H9 (cell line): ENCODE data around the gene IRAK1. TPM values are rescaled to one million over a fixed set of nuclear protein-coding genes. Genes with fewer than 3 reads are reported as not detected.

Experiments
- DNase-seq: peaks from one replicate; pipeline ENCODE4 v3.0.0-alpha.2; 2017
- H2AFZ ChIP-seq: one replicate; pipeline ENCODE4 v1.6.1; 2013; ENCODE audit warnings: mild to moderate bottlenecking, low read length, control low read depth, moderate library complexity
- H2AK5ac ChIP-seq: 2 replicates; pipeline ENCODE4 v1.6.1; 2013; ENCODE audit warnings: low read length, control low read depth, mixed read lengths; ENCODE audit not compliant: insufficient read length
- H2BK120ac ChIP-seq: one replicate; pipeline ENCODE4 v1.6.1; 2013; ENCODE audit warnings: low read depth, mild to moderate bottlenecking, low read length, control low read depth, inconsistent platforms; ENCODE audit not compliant: poor library complexity, severe bottlenecking
- H2BK12ac ChIP-seq: 2 replicates; pipeline ENCODE4 v1.6.1; 2013; ENCODE audit warnings: low read length, control low read depth, mixed read lengths, low read depth; ENCODE audit not compliant: insufficient read length
- H2BK15ac ChIP-seq: 2 replicates; pipeline ENCODE4 v1.6.1; 2013; ENCODE audit warnings: low read depth, low read length, control low read depth
- H2BK20ac ChIP-seq: one replicate; pipeline ENCODE4 v1.6.1; 2013; ENCODE audit warnings: low read depth, mild to moderate bottlenecking, low read length, control low read depth, inconsistent platforms; ENCODE audit not compliant: poor library complexity, severe bottlenecking
- H2BK5ac ChIP-seq: 2 replicates; pipeline ENCODE4 v1.6.1; 2013; ENCODE audit warnings: low read length, control low read depth, mixed read lengths; ENCODE audit not compliant: insufficient read length
- H3K14ac ChIP-seq: 2 replicates; pipeline ENCODE4 v1.6.1; 2013; ENCODE audit warnings: low read length, control low read depth; ENCODE audit not compliant: insufficient read depth
- H3K18ac ChIP-seq: 2 replicates; pipeline ENCODE4 v1.6.1; 2013; ENCODE audit warnings: low read depth, mild to moderate bottlenecking, mixed read lengths, low read length, control low read depth; ENCODE audit not compliant: insufficient read length
- H3K23ac ChIP-seq: 2 replicates; pipeline ENCODE4 v1.6.1; 2013; ENCODE audit warnings: low read length, control low read depth, mixed read lengths, low read depth; ENCODE audit not compliant: insufficient read length
- H3K23me2 ChIP-seq: 2 replicates; pipeline ENCODE4 v1.6.1; 2013; ENCODE audit warnings: low read depth, mild to moderate bottlenecking, mixed read lengths, low read length, control low read depth; ENCODE audit not compliant: insufficient read length, poor library complexity, severe bottlenecking
- H3K27ac ChIP-seq: 2 replicates; pipeline ENCODE4 v1.5.1; 2013; ENCODE audit warnings: low read length, control low read depth, mixed read lengths, low read depth; ENCODE audit not compliant: insufficient read length
- H3K27me3 ChIP-seq: 2 replicates; pipeline ENCODE4 v1.6.1; 2013; ENCODE audit warnings: low read length, control low read depth, inconsistent platforms; ENCODE audit not compliant: insufficient read depth
- H3K4ac ChIP-seq: 2 replicates; pipeline ENCODE4 v1.6.1; 2013; ENCODE audit warnings: low read depth, mild to moderate bottlenecking, control low read depth, inconsistent platforms, low read length, moderate library complexity
- H3K4me1 ChIP-seq: 2 replicates; pipeline ENCODE4 v1.6.1; 2013; ENCODE audit warnings: low read length, control low read depth, inconsistent platforms; ENCODE audit not compliant: insufficient read depth
- H3K4me2 ChIP-seq: 2 replicates; pipeline ENCODE4 v1.6.1; 2013; ENCODE audit warnings: low read length, control low read depth, mixed read lengths; ENCODE audit not compliant: insufficient read length, insufficient read depth
- H3K56ac ChIP-seq: 2 replicates; pipeline ENCODE4 v1.6.1; 2013; ENCODE audit warnings: low read depth, mild to moderate bottlenecking, mixed read lengths, low read length, control low read depth; ENCODE audit not compliant: insufficient read length
- H3K79me1 ChIP-seq: 2 replicates; pipeline ENCODE4 v1.6.1; 2013; ENCODE audit warnings: low read depth, mild to moderate bottlenecking, moderate library complexity, low read length, control low read depth, inconsistent platforms; ENCODE audit not compliant: insufficient read depth, poor library complexity, severe bottlenecking
- H3K79me2 ChIP-seq: 2 replicates; pipeline ENCODE4 v1.6.1; 2013; ENCODE audit warnings: low read length, control low read depth, inconsistent platforms; ENCODE audit not compliant: insufficient read depth
- H3K9ac ChIP-seq: 2 replicates; pipeline ENCODE4 v1.6.1; 2013; ENCODE audit warnings: low read length, control low read depth, mixed read lengths; ENCODE audit not compliant: insufficient read length; ENCODE audit errors: extremely low read depth
- H3K9me3 ChIP-seq: one replicate; pipeline ENCODE4 v1.6.1; 2013; ENCODE audit warnings: low read depth, low read length, inconsistent platforms; ENCODE audit not compliant: control insufficient read depth
- H3T11ph ChIP-seq: one replicate; pipeline ENCODE4 v1.6.1; 2013; ENCODE audit warnings: mild to moderate bottlenecking, low read length, control low read depth, inconsistent platforms
- H4K20me1 ChIP-seq: one replicate; pipeline ENCODE4 v1.6.1; 2013; ENCODE audit not compliant: control insufficient read depth, insufficient read length, insufficient read depth
- H4K5ac ChIP-seq: 2 replicates; pipeline ENCODE4 v1.6.1; 2013; ENCODE audit warnings: low read depth, mild to moderate bottlenecking, mixed read lengths, low read length, control low read depth; ENCODE audit not compliant: insufficient read length
- H4K8ac ChIP-seq: replicated peaks from 2 replicates; pipeline ENCODE4 v1.6.1; 2013; ENCODE audit warnings: low read length, control low read depth, mixed read lengths, low read depth; ENCODE audit not compliant: insufficient read length
- H4K91ac ChIP-seq: 2 replicates; pipeline ENCODE4 v1.6.1; 2013; ENCODE audit warnings: low read depth, mild to moderate bottlenecking, moderate library complexity, mixed read lengths, low read length, control low read depth; ENCODE audit not compliant: insufficient read length
- H3K27ac Mint-ChIP-seq, 3 experiments: 2 replicates in 2 of 3; 3 replicates in 1 of 3; pipeline ENCODE4 v1.8.0; 2020 to 2021; ENCODE audit warnings: mixed read lengths in 3 of 3, mild to moderate bottlenecking in 1 of 3, moderate library complexity in 1 of 3
- H3K27me3 Mint-ChIP-seq: 2 replicates; pipeline ENCODE4 v1.8.0; 2021; ENCODE audit warnings: low read depth, mild to moderate bottlenecking, moderate library complexity, mixed read lengths
- H3K36me3 Mint-ChIP-seq, 3 experiments: 2 replicates in 2 of 3; 3 replicates in 1 of 3; pipeline ENCODE4 v1.8.0; 2020 to 2021; ENCODE audit warnings: low read depth in 3 of 3, mixed read lengths in 3 of 3; ENCODE audit not compliant: insufficient read depth in 1 of 3
- H3K4me1 Mint-ChIP-seq, 2 experiments: 2 replicates each; pipeline ENCODE4 v1.8.0; 2020; ENCODE audit warnings: mixed read lengths in 2 of 2
- H3K4me3 Mint-ChIP-seq, 2 experiments: 2 replicates in 1 of 2; 3 replicates in 1 of 2; pipeline ENCODE4 v1.8.0; 2020 to 2021; ENCODE audit warnings: mild to moderate bottlenecking in 2 of 2, mixed read lengths in 2 of 2, moderate library complexity in 1 of 2
- H3K9me3 Mint-ChIP-seq, 2 experiments: 2 replicates in 1 of 2; 3 replicates in 1 of 2; pipeline ENCODE4 v1.8.0; 2020; ENCODE audit warnings: mild to moderate bottlenecking in 2 of 2, mixed read lengths in 2 of 2, moderate library complexity in 1 of 2
- CTCF ChIP-seq: fragments of 200-600 bp; sonication (generic); conservative IDR thresholded peaks from 3 replicates; pipeline ENCODE4 v1.8.0; 2021; ENCODE audit warnings: antibody characterized with exemption, mild to moderate bottlenecking
- WGBS: extraction: QIAGEN DNeasy Blood & Tissue Kit; methylation state at CpG from one replicate; pipeline ENCODE4 v1.1.7; 2013; ENCODE audit warnings: missing lambda C conversion rate, low lambda C conversion rate, mixed read lengths; ENCODE audit not compliant: insufficient read length; ENCODE audit errors: extremely low coverage; 5-methylcytosine and 5-hydroxymethylcytosine counted together
- total RNA-seq: library from RNA; stranded (reverse); gene quantifications from 2 replicates; pipeline ENCODE4 v1.2.1, GENCODE V29; 2021

IRAK1 gene
- total RNA-seq, 1 experiment from 2014 or later: 98.4 TPM

GRCh38 chrX:154063234-154063633, 43.5 kb upstream of the IRAK1 start:
- H3K4ac ChIP-seq: no peak overlapping the region
- no peak overlapping the region for H3K23ac ChIP-seq
- no peaks in the 10 kb centered on the region for H3K27me3 ChIP-seq
- H2BK120ac ChIP-seq: no peak overlapping the region
- WGBS: no CpG with 5 or more reads among the region's 4 CpGs
- TF ChIP-seq CTCF: no peak
- H2AK5ac ChIP-seq: no peak overlapping the region
- no peak overlapping the region for H4K91ac ChIP-seq
- H3K14ac ChIP-seq: no peak overlapping the region
- no peak overlapping the region for H3K9ac ChIP-seq
- no peaks in the 10 kb centered on the region for H3K79me1 ChIP-seq
- no peak overlapping the region for H2BK20ac ChIP-seq
- DNase-seq: no peak
- H4K8ac ChIP-seq: no peak overlapping the region
- peaks cover 42% of the 10 kb centered on the region for H3K9me3 ChIP-seq
- no peak overlapping the region for H2BK5ac ChIP-seq
- H3K4me1 ChIP-seq: no peaks in the 10 kb centered on the region
- no peak overlapping the region for H3K4me2 ChIP-seq
- H4K20me1 ChIP-seq: no peaks in the 10 kb centered on the region
- no peak overlapping the region for H3K4me3 Mint-ChIP-seq
- H2AFZ ChIP-seq: no peak overlapping the region
- H3T11ph ChIP-seq: no peak overlapping the region
- H2BK15ac ChIP-seq: no peak overlapping the region
- H3K27me3 Mint-ChIP-seq: peaks cover 4% of the 10 kb centered on the region; the same call in 1 of the 2 replicates
- H3K36me3 Mint-ChIP-seq: peaks cover 12 to 29% (median 14%) of the 10 kb centered on the region in 3 experiments
- no peak overlapping the region for H4K5ac ChIP-seq
- no peak overlapping the region for H3K27ac Mint-ChIP-seq
- H3K27ac ChIP-seq: no peak overlapping the region
- H2BK12ac ChIP-seq: no peak overlapping the region
- no peaks in the 10 kb centered on the region for H3K23me2 ChIP-seq
- peaks cover 67 to 74% of the 10 kb centered on the region in 2 experiments for H3K9me3 Mint-ChIP-seq
- H3K4me1 Mint-ChIP-seq: peaks cover 7 to 23% of the 10 kb centered on the region in 2 experiments
- H3K56ac ChIP-seq: no peak overlapping the region
- no peak overlapping the region for H3K18ac ChIP-seq
- H3K79me2 ChIP-seq: 0 out of 2 replicates have a peak, but pooled peaks cover 2% of the 10 kb centered on the region
